ENCODE measurements around the gene FMO1. TPM values are rescaled to one million over a fixed set of nuclear protein-coding genes. Genes with fewer than 3 reads are reported as not detected.

FMO1 gene
- total RNA-seq, 1 donor from 2014 or later, result not detected

- TF ChIP-seq, protein P1, sequence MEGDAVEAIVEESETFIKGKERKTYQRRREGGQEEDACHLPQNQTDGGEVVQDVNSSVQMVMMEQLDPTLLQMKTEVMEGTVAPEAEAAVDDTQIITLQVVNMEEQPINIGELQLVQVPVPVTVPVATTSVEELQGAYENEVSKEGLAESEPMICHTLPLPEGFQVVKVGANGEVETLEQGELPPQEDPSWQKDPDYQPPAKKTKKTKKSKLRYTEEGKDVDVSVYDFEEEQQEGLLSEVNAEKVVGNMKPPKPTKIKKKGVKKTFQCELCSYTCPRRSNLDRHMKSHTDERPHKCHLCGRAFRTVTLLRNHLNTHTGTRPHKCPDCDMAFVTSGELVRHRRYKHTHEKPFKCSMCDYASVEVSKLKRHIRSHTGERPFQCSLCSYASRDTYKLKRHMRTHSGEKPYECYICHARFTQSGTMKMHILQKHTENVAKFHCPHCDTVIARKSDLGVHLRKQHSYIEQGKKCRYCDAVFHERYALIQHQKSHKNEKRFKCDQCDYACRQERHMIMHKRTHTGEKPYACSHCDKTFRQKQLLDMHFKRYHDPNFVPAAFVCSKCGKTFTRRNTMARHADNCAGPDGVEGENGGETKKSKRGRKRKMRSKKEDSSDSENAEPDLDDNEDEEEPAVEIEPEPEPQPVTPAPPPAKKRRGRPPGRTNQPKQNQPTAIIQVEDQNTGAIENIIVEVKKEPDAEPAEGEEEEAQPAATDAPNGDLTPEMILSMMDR (conservative IDR thresholded peaks at IDR 0.05; ENCODE audit: low read depth, low read length), result no peak
- DNase-seq (ENCODE audit: low read depth), result no peak
- H3K4me3 ChIP-seq (ENCODE audit: low read depth, low read length), result no peak overlapping the region
Observed at GRCh38 chr1:171212607-171213351, 35.5 kb upstream of the FMO1 start.

DNA sequence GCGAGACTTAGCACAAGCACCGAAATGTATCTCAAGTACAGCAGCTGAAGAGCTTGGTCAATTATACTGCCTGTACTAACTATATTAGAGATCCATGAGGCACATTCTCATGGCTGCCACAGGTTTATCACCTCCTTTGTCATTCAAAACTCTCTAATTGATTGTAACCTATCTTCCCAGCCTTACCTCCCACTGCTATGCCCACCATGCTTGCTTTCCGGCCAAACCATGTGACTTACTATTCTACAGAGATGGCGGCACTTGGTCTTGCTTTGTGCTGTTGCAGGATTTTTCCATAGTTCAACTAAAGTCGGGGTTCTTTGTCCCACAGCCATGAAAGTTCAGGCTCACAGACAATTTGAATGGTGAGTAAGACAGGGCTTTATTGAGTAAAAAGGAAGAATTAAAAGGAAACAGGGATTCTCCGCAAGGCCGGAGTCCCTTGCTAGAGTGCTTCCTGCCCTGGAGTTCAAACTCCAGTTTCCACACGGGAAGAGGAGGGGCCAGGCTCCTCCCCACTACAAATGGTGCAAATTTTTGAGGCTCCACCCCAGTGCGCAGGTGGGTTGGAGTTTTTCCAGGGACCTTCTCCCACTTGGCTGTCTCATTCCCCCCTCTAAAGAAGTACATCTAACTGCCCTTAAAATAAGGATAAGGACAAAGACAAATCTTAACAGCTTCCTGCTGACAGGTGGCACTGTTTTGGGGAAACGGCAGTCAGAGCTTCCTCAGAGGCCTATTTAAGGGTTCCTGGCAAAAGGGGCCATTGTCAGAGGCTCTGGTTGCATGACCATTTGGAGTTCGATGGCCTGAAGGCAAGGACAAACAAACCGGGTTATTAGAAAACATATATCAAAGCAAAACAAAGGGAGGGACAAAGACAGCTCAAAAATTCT is 34.5 kb upstream of the FMO1 start:
- no peak overlapping the region for H3K4me3 ChIP-seq (ENCODE audit: low read depth, low read length)
- TF ChIP-seq, protein P1 (conservative IDR thresholded peaks at IDR 0.05; ENCODE audit: low read depth, low read length), result peak; percentile 17
- no peak for DNase-seq (ENCODE audit: low read depth)

DNA sequence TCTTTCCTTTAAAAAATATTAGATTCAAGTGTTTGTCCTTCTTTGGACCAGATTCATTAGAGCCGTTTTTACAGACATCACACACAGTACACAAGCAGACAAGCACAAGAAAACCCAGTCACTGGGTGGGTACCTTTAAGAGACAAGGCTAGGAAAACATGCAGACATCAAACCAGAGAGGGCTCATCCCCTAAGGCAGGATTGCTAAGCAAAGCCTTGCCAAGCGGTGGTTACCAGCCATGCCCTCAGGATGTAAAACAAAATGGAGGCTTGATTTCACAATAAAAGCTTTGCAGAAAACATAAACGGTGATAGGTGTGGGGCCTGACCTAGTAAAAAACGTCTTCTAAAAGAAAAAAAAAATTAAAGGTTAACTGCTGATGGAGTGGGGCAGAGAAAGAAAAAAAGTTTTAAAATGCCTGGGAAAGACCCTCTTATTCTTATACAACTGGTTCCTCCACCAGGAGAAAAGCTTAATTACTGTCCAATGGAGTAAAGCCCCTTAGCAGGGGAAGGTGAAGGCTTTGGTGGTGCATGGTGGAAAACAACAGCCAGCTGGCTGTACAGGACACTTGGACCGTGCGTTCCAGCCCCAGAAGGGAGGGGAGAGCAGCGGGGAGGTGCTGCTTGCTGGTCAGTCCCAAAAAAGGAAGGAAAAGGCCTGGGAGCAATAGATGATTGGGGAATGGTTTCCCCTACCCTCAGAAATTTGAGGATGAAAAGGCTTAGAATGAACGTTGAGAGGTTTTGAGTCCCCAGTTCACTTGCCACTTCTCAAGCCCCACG is 30.4 kb upstream of the FMO1 start:
- no peak for DNase-seq (ENCODE audit: low read depth)
- TF ChIP-seq, protein P1 (conservative IDR thresholded peaks at IDR 0.05; ENCODE audit: low read depth, low read length), result no peak
- no peak overlapping the region for H3K4me3 ChIP-seq (ENCODE audit: low read depth, low read length)

- DNase-seq (ENCODE audit: low read depth), result no peak
Observed at GRCh38 chr1:171218661-171219060, 29.6 kb upstream of the FMO1 start.

GRCh38 chr1:171219346-171220080 is 28.8 kb upstream of the FMO1 start:
- no peak for DNase-seq (ENCODE audit: low read depth)
- TF ChIP-seq, protein P1 (conservative IDR thresholded peaks at IDR 0.05; ENCODE audit: low read depth, low read length), result no peak
- no peak overlapping the region for H3K4me3 ChIP-seq (ENCODE audit: low read depth, low read length)

More at GRCh38 chr1:171218661-171219060, 29.6 kb upstream of the FMO1 start:
- no peak overlapping the region for H3K4me3 ChIP-seq (ENCODE audit: low read depth, low read length)
- TF ChIP-seq, protein P1 (conservative IDR thresholded peaks at IDR 0.05; ENCODE audit: low read depth, low read length), result no peak

- peak; percentile 22 for DNase-seq (ENCODE audit: low read depth)
- no peak overlapping the region for H3K4me3 ChIP-seq (ENCODE audit: low read depth, low read length)
- TF ChIP-seq, protein P1 (conservative IDR thresholded peaks at IDR 0.05; ENCODE audit: low read depth, low read length), result no peak
Observed at GRCh38 chr1:171220081-171220420, 28.2 kb upstream of the FMO1 start.
